ENCODE results near the gene NTSR1.
"Not testable (repeated sequence)": the region's sequence is repeated elsewhere in the genome, so short reads cannot be mapped to it uniquely, and the experiment has no call there.

NTSR1 gene

DNA sequence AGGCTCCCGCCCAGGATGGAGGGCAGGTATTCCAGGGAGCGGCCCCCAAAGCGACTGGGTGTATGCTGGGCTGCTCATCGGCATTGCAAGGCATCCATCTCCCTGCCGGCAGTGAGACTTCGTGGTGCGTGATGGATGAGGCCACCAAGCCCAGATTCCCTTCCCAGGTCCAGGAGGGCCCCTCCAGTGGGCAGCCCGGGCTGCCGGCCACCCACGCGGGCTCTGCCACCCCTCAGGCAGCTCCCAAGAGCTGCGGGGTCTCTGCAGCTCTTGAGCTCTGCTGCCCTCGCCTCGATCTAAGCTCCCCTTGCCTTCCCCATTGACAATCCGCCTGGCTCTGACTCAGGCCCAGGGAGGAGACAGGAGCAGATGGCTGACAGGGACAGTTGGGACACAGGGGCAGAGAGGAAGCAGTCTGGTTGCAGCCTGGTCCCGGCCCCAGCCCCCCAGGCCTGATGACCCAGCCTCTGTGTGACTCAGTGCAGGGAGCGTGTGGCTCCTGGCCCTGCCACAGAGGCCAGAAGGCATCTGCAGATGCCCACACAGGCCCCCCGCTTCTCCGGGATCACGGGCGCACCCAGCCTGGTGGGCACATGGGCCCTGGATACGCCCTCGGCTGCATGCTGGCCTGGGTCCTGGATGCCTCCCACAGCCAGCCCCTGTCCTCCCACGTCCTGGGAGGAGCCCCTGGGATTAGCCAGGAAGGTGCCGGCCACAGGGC, 33.3 kb upstream of the NTSR1 start:
- DNase-seq: no peak

DNA sequence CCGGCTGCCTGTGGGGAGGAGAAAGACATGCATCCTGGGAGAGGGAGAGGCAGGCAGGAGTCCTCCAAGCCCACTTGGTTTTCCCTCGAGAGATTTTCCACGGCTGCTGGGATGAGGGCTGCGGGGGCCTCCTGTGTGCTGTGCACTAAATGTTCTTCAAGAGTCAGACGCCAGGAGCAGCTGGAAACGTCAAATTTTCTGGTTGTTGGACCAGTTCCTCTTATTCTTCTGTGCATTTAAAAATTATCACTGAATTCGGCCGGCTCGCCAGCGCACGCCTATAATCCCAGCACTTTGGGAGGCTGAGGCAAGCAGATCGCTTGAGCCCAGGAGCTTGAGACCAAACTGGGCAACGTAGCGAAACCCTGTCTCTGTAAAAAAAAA, 32.8 kb upstream of the NTSR1 start:
- DNase-seq: no peak

DNA sequence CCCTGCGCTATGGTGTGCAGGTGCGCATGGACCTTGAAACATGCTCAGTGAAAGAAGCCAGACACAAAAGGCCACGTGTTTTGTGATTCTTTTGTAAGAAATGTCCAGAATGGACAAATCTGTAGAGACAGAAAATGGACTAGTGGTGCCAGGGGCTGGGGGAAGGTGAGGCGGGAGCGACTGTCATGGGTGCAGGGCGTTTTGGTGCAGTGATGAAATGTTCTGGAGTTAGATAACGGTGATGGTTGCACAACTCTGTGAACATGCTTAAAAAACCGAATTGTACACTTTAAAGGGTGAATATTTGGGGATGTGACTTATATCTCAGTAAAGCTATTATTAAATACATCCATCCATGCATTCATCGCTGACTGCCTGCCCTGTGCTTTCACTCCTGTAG, 31.7 kb upstream of the NTSR1 start:
- no peak for DNase-seq

DNA sequence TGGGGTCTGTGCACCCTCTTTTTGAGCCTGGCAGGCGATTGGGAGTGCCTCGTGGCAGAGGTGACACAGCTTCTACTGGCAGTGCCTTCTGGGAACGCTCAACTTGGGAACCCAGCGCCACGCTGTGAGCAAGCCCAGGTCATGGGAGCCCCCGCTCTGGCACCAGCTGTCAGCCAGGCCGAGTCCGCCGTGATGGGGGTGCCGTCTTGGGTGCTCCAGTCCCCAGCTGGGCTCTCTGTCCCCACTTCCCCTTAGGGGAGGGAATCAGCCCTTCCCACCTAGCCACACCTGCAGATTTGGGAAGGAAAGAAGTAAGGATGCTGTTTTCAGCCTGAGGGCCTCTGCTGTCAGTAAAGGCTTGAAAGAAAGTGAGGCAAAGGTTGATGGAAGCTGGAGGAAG, 31.0 kb upstream of the NTSR1 start:
- no peak for DNase-seq

DNA sequence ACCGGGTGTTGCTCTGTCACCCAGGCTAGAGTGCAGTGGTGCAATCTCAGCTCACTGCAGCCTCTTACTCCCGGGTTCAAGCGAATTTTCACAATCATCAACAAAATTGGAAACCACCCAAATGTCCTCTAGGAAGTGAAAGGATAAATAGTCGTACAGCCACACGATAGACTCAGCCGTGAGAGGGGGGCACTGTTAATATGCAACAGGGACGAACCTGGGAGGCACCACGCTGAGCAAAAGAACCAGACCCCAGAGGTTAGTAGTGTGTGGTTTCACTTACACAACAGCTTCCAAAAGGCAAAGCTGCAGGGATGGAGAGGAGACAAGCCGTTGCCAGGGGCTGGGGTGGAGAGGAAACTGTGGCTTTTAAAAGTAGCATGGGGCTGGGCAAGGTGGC, 30.1 kb upstream of the NTSR1 start:
- DNase-seq: no peak

DNA sequence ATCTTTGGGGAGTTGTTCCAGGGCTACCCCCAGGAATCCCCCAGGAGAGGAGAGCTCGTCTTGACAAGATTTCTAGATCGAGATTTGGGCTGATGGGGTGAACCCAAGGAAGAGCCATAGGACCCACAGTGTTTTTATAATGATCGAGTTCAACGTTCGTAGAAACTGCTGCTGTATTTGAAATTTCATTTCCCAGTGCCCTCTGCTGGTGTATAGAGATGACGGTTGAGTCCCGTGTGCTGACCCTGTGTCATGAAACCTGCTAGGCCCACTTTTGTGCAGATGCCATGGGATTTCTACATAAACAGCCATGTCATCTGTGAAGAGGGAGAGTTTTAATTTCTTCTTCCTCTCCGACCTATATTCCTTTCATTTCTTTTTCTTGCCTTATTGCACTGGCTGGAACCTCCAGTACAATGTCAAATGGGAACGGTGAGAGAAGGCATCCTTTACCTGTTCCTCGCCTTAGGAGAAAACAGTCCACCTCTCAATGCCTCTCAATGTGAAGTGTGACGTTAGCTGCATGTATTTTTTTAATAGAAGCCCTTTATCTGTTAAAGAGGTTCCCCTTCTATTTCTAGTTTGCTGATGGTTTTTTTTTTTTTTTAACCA, 28.6 kb upstream of the NTSR1 start:
- DNase-seq: no peak

DNA sequence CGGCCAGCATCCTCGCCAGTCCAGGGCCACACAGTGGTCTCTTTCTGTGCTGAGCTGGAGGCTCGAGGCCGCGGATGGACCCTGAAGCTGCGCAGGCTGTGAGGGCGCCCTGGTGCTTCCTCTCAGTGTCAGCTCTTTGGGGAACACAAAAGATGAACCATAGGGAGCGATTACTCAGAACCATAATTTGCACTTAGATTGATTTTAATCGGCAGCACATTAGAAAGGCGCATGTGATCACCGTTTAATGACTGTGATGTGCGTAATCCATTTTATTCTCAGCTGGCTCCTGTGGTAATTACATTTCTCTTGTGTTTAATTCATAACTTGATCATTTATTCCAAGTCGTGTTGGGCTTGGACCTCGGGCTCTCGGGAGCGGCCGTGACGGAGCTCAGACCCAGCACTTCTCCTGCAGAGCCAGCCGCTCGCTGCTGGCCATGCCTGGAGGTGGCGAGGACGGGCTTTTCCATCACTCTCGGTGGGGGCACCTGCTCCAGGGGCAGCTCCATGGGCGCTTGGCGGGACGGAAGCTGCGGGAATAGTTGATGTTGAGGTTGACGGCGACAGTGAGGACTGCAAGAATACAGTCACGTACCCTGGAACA, 25.6 kb upstream of the NTSR1 start:
- DNase-seq: no peak

DNA sequence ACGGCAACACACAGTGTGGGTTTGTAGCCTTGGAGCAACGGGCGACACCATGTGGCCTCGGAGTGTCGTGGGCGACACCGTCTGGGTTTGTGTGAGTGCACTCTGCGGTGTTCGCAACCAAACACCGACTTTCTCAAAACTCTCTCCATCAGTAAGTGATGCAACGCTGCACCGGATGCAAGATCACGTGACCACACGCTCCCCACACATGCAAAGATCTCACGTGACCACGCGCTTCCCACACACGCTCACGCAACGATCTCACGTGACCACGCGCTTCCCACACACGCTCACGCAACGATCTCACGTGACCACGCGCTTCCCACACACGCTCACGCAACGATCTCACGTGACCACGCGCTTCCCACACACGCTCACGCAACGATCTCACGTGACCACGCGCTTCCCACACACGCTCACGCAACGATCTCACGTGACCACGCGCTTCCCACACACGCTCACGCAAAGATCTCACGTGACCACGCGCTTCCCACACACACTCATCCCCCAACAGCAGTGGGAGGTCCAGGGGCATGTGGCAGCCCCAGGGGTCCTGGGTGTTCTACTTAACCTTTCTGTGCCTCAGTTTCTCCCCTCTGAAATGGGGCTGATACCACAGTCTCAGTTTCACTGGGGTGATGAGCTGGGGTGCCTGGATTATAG, 24.8 kb upstream of the NTSR1 start:
- DNase-seq: not testable (repeated sequence)

DNA sequence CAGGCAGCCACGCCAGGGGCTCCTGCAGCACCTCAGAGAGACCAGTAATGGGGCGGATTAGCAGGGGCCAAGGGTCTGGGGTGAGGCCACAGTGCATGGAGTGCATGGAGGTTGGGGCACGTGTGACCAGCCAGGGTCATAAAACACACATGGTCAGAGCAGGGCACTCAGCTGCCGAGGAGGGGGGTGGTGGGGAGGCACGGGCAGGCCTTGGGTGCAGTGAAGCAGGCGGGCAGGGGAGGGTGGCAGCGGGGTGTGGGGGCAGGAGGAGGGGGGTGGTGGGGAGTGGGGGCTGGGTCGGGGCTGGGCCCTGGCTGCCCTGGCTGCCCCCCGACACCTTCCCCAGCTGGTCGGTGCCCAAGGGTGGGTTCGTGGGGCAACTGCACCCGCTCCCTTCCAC, 23.7 kb upstream of the NTSR1 start:
- DNase-seq: peak in 1 of 2 experiments; percentile 70

DNA sequence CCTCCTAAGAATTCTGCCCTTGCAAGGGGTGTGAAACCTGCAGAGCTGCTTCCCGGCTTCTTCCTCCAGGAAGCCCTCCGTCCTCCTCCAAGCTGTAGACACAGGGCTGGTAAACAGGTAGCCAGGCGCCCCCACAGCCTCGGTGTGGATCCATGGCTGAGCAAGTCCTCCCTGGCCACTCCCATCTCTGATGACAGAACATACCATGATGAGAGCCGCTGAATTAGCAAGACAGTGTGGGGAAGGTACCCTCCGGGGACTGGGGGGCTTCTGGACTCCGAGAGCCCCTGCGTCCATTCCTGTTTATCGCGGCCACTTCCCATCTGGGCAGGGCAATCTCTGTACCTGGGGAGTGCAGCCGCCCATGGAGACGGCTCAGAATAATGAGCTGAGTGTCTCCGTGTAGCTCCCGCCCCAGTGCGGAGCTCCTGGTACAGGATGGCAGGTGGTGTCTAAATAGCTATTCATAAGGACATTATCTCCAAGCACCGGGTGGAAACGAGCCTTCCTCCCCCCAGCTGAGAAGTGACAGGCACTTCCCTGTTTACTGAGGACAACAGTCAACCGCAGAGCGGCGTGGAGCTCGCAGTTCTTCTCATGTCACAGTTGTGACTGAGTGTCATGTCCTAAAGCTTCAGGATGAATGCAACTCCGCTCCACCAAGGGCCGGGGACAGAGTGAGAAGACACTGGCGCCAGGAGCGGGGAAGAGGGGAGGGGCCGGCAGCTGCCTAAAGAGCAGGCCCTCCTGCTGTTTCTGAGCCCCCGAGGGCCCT, 22.7 kb upstream of the NTSR1 start:
- DNase-seq: peak; percentile 94 to 96

DNA sequence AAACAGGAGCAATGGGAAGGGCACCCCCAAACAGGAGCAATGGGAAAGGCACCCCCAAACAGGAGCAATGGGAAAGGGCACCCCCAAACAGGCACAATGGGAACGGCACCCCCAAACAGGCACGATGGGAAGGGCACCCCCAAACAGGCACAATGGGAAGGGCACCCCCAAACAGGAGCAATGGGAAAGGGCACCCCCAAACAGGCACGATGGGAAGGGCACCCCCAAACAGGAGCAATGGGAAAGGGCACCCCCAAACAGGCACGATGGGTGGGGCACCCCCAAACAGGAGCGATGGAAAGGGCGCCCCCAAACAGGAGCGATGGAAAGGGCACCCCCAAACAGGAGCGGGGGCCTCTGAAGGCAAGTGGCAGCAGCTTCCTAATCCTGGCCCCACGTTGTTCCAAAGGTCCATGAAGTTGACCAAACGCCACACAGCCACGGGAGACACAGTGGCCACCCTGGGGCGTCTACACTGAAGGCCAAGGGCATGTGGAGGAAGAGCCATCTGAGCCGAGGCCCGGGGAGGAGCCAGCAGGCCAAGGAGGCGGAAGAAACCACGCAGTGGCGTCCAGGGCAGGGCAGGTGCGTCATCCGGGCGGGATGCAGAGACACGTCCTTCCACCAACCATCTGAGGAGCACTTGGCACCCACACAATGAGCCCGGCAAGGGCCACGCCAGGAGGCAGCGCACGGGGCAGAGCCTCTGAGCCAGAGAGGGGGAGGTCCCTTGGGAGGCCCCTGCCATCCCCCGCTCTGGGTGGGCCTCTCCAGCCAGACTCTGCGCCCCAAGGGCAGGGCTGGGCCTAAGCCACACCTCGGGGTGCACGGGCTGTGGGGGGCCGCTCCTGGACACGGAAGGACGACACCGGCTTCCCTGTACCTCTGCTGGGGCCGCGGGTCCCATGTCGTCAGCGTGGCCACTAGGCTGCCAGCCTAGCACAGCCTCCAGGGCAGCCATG, 21.5 kb upstream of the NTSR1 start:
- no peak for DNase-seq

DNA sequence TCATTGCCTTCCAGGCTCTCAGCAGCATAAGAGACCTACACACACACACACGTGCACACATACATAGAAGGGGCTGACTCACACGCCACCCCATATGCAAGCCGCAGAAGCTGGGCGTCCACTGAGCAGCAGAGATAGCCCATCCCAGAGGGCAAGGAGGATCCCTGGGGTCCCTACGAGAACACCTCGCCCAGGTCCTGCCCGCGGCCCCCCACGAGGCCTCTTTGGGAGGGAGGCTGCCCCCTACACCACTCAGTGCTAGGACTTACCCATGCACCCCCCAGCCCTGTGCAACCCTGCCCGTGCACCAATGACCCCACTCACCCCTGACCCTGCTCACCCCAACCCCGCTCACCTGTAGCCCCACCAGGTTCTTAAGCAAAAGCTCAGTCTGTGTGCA, 20.6 kb upstream of the NTSR1 start:
- no peak for DNase-seq

DNA sequence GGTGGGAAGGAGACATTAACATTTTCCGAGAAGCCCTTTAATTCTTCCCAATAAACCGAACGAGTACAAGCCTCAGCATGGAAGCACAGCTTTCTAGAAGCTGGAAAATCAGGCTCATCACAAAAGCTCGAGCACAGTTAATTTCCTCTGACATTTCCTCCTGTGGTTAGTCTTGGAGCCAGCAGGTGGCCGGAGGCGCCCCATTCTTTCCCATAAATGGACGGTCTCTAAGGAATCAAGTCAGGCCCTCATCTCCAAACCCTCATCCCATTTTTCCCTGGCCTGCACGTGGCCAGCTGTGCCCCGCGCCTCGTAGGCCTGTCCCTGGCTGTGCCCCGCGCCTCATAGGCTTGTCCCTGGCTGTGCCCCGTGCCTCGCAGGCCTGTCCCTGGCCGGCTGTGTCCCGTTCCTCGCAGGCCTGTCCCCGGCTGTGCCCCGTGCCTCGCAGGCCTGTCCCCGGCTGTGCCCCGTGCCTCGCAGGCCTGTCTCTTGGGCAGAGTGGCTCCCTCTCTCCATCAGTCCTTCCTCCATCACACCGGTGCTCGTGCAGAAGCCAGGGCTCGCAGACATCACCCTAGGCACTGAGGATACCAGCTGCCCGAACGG, 19.7 kb upstream of the NTSR1 start:
- peak in 1 of 2 experiments; percentile 24 for DNase-seq

DNA sequence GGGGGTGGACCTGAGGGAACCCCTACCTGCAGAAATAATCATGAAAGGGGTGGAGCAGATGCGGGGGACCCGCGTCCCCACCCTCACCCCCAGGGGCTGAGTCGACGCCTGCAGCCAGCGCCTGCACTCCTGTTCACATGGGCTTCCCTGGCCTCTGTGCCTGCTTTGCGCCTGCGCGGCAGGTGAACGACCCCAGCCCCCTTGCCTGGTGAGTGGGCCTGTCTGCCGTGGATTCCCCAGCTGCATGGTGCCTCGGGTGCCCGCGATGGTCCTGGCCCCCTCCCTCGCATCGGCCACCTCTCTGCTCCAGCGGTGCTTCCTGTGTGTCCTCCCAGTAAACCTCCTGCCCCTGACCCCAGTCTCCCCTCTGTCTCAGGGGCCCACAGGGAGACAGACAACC, 18.8 kb upstream of the NTSR1 start:
- DNase-seq: no peak

DNA sequence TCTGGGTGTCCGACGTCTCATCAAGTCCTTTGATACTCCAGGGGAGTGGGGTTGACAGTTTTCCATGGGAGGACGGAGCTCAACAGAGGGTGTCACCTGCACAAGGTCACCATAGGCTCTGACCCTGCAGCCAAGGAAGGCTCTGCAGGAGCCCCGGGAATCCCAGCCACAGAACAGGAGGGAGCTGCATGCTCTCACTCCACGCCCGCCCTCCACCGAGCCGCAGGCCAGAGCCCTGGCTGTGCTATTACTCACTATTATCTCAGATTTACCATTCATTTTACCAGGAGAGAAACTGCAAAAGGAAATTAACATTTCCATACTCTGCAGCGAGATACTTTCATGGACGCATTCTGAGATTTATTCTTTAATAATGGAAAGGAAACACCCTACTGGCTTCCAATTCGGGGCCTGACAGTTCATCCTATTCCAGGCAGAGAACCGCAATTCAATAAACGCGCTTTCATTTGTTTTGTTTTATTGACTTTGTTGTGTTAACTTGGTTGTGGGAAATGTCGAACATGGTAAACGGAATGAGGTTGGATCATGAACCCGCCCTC, 18.3 kb upstream of the NTSR1 start:
- DNase-seq: no peak

DNA sequence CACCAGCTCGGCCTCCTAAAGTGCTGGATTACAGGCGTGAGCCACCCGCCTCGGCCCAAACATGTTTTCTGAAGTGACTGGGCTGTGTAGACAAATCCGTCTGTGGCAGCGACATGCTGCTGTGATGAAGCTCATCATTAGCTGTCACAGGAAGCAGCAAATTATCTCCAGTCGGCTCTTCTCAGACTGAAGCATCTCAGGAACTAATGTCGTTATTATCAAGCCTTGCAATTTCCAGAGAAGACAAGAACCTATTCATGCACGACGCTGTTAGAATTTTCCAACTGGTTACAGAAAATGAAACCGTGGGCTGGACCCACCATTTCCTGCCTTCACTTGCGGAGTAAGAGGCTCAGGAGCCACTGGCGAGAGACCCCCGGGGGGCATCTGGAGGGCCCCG, 17.1 kb upstream of the NTSR1 start:
- no peak for DNase-seq

DNA sequence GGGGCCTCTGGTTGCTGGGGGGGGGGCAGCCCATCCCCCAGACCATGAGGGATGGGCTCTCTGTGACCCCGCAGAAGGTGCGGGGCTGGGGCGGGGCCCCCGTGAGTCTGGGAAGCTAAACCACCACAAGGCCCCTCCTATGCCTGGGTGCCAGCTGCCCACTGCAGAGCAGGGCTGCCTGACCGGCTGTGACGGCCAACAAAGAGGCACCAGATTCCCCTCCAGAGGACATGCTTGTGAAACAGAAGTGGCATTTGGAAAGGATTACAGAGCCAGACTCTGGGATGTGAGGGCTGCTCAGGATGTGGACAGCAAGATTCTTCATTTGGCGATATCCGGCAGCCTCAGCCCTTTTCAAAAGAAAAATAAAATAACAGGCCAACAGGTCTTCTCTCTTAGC, 16.5 kb upstream of the NTSR1 start:
- DNase-seq: peak in 1 of 2 experiments; percentile 26

DNA sequence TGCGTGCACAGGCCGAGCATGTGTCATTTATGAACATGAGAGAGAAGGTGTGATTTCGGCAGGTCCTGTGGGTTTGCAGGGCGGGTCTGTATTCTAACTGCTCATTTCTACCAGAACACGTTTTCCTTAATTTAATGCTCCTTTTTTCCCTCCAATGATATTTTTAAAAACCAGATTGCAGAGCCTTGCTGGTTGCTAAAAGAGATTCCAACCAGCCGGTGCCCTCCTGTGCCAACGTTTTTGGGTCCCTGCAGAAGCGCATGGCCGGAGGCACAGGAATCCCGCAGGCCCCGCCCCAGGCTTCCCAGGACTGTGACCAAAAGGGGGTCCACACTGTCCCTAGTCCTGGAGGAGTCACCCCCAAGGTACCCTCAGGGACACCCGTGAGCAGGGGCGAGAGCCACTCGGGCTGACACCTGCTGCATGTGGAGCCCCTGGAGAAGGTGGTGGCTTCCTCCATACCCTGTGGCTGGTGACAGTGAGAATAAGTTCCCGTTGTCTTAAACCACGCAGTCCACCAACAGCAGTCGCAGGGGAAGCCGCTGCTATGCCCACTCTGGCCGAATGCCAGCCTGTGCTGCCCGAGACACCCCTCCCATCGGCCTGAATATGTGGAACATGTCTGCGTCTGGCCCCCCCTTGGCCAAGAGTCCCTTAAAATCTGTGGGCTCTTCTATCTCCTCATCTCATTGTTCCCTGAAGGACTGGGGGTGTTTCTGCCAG, 15.7 kb upstream of the NTSR1 start:
- DNase-seq: no peak

DNA sequence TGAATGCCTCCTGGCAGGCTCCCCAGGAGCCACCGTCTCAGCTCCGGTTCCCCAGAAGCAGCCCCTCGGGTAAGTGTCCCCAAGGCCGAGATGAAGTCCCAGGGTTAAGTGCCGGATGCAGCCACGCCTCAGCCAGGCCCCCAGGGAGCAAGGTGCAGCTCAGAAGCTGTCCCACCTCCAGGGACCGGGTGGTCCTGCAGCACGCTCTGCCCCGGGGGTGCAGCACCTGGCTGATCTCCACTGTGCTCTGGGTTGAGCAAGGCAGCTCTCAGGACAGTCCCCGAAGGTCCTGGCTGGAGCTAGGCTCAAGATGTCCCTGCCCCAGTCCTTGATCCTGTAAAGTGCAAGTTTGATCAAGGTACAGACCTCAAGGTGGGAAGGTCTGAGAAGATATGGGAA, 15.1 kb upstream of the NTSR1 start:
- DNase-seq: no peak

DNA sequence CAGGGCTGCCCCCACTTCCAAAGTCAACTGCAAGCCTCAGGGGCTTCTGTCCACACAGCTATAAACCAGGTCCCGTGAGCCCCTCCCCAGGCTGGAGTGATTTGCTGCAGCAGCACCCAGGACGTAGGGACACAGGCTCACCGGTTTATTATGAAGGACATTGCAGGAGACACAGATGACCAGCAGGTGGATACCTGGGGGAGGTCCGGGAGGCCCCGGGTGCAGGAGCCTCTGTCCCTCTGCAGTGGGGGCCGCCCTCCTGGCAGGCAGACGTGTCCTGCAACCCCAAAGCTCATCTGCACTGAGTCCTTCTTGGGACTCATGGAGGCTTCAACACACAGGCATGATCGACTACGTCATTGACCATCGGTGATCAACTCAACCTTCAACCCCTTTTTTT, 14.5 kb upstream of the NTSR1 start:
- DNase-seq: no peak

DNA sequence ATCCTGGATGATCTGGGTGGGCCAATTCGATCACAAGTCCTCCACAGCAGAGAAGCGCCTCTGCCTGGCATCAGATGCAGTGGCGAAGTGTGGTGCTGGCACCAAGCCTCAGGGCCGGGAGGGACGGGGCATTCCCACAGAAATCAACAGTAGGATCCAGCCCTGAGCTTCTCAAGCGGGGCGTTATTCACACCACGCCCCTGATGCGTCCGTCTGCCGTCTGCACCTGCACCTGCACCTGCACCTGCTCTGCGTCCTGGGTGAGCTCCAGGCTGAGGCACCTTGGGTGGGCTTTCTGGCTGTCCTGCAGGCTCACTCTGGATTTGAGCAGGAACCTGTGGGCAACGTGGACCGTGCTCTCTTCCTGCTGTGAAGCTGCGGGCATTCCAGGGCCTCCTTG, 13.8 kb upstream of the NTSR1 start:
- DNase-seq: peak in 1 of 2 experiments; percentile 69

All from NCI-H526 (cell line).